CD8-positive, alpha-beta memory T cell (primary cell): ENCODE results near the gene RTN4IP1. TPM values are rescaled to one million over a fixed set of nuclear protein-coding genes. Genes with fewer than 3 reads are reported as not detected.

ENCODE experiments used
- CTCF ChIA-PET: fragments of 350-600 bp; sonication (Branson Sonifier 250); formaldehyde crosslinking; loops from one replicate; lab custom pipeline; 2021; ENCODE audit warnings: antibody characterized with exemption; lab: Charles Lee
- POLR2A ChIA-PET: fragments of 350-600 bp; sonication (Branson Sonifier 250); formaldehyde crosslinking; loops from one replicate; lab custom pipeline; 2021; ENCODE audit warnings: antibody characterized with exemption; lab: Charles Lee
- DNase-seq, 5 donors: peaks; one replicate each; pipeline versions ENCODE4 v3.0.0 to v3.0.0-alpha.2; 2020 to 2022; ENCODE audit warnings: mixed read lengths in 1 of 5
- H3K27ac ChIP-seq: one replicate; pipeline ENCODE4 v1.7.0; 2013; ENCODE audit warnings: low read depth, mild to moderate bottlenecking, low read length, moderate library complexity
- H3K27me3 ChIP-seq: 2 replicates; pipeline ENCODE4 v1.7.0; 2013; ENCODE audit warnings: low read length, mild to moderate bottlenecking; ENCODE audit not compliant: insufficient read depth, poor library complexity, severe bottlenecking
- H3K36me3 ChIP-seq: 2 replicates; pipeline ENCODE4 v1.7.0; 2013; ENCODE audit warnings: mild to moderate bottlenecking, low read length, moderate library complexity; ENCODE audit not compliant: insufficient read depth
- H3K4me1 ChIP-seq: 2 replicates; pipeline ENCODE4 v1.7.0; 2013; ENCODE audit warnings: mild to moderate bottlenecking, low read length, moderate library complexity; ENCODE audit not compliant: insufficient read depth
- H3K4me3 ChIP-seq: 2 replicates; pipeline ENCODE4 v1.7.0; 2013; ENCODE audit warnings: mild to moderate bottlenecking, low read length
- H3K9me3 ChIP-seq: 2 replicates; pipeline ENCODE4 v1.7.0; 2013; ENCODE audit warnings: mild to moderate bottlenecking, low read length
- H3K27ac Mint-ChIP-seq, 8 donors: one replicate each; pipeline ENCODE4 v1.8.0; 2020 to 2021; ENCODE audit warnings: mixed read lengths in 8 of 8, mild to moderate bottlenecking in 6 of 8, inconsistent platforms in 3 of 8, moderate library complexity in 3 of 8
- H3K27me3 Mint-ChIP-seq, 2 donors: one replicate each; pipeline ENCODE4 v1.8.0; 2020 to 2021; ENCODE audit warnings: mixed read lengths in 2 of 2, mild to moderate bottlenecking in 1 of 2, moderate library complexity in 1 of 2
- H3K36me3 Mint-ChIP-seq, 3 donors: one replicate each; pipeline ENCODE4 v1.8.0; 2020 to 2021; ENCODE audit warnings: mixed read lengths in 3 of 3, inconsistent platforms in 1 of 3, mild to moderate bottlenecking in 1 of 3
- H3K4me1 Mint-ChIP-seq, 3 donors: one replicate each; pipeline ENCODE4 v1.8.0; 2020 to 2021; ENCODE audit warnings: mixed read lengths in 3 of 3, inconsistent platforms in 1 of 3, mild to moderate bottlenecking in 1 of 3
- H3K4me3 Mint-ChIP-seq, 7 donors: one replicate each; pipeline ENCODE4 v1.8.0; 2020 to 2021; ENCODE audit warnings: mixed read lengths in 7 of 7, mild to moderate bottlenecking in 6 of 7, moderate library complexity in 4 of 7, inconsistent platforms in 2 of 7
- H3K9me3 Mint-ChIP-seq, 5 donors: one replicate each; pipeline ENCODE4 v1.8.0; 2020 to 2022; ENCODE audit warnings: mixed read lengths in 5 of 5, mild to moderate bottlenecking in 3 of 5, moderate library complexity in 2 of 5, inconsistent platforms in 1 of 5
- polyA plus RNA-seq: library from polyadenylated mRNA; unstranded; fragments of 300-500 nt; fragmentation: Illumina TruSeq; gene quantifications from one replicate; pipeline ENCODE4 v1.2.3, GENCODE V29; 2021
- total RNA-seq, 2 experiments: library from RNA; stranded (reverse); gene quantifications; one replicate each; pipeline ENCODE4 v1.2.3, GENCODE V29; 2021

The RTN4IP1 gene
- total and polyA plus RNA-seq, 3 experiments from 2014 or later, result 7.2 to 10.3 (median 9.5) TPM

GRCh38 chr6:106614592-106615257 is 14.6 kb downstream of the RTN4IP1 start:
- Mint-ChIP-seq H3K9me3 (no peaks in the 10 kb centered on the region), H3K27me3 (no peaks in the 10 kb centered on the region), H3K27ac (no peak overlapping the region), H3K4me3 (no peak overlapping the region), H3K4me1 (peaks cover 0 to 11% (median 0%) of the 10 kb centered on the region in 3 donors), H3K36me3 (peaks cover 0 to 57% (median 18%) of the 10 kb centered on the region in 3 donors)
- Histone ChIP-seq H3K4me3 (no peak overlapping the region), H3K36me3 (peaks cover 7% of the 10 kb centered on the region), H3K4me1 (no peaks in the 10 kb centered on the region), H3K9me3 (no peaks in the 10 kb centered on the region), H3K27ac (no peak overlapping the region), H3K27me3 (no peaks in the 10 kb centered on the region)
- no peak for DNase-seq
- CTCF ChIA-PET, result no interaction called here
- POLR2A ChIA-PET, result no interaction called here

GRCh38 chr6:106614166-106614565 is 15.1 kb downstream of the RTN4IP1 start:
- no peak overlapping the region for H3K27ac ChIP-seq

GRCh38 chr6:106613590-106613989 is 15.7 kb downstream of the RTN4IP1 start:
- no peaks in the 10 kb centered on the region for H3K9me3 Mint-ChIP-seq
- Histone ChIP-seq H3K4me3 (no peak overlapping the region), H3K27me3 (no peaks in the 10 kb centered on the region), H3K27ac (no peak overlapping the region), H3K4me1 (no peaks in the 10 kb centered on the region), H3K36me3 (peaks cover 7% of the 10 kb centered on the region), H3K9me3 (no peaks in the 10 kb centered on the region)
- H3K4me3 Mint-ChIP-seq, result no peak overlapping the region
- POLR2A ChIA-PET, result no interaction called here
- H3K27me3 Mint-ChIP-seq, result no peaks in the 10 kb centered on the region
- H3K27ac Mint-ChIP-seq, result peak overlapping the region in 1 of 8 donors; percentile 6
- DNase-seq, result no peak
- H3K4me1 Mint-ChIP-seq, result peaks cover 0 to 11% (median 0%) of the 10 kb centered on the region in 3 donors
- H3K36me3 Mint-ChIP-seq, result peaks cover 0 to 50% (median 18%) of the 10 kb centered on the region in 3 donors
- CTCF ChIA-PET, result no interaction called here

More at GRCh38 chr6:106614166-106614565, 15.1 kb downstream of the RTN4IP1 start:
- CTCF ChIA-PET, result no interaction called here
- H3K4me3 ChIP-seq, result no peak overlapping the region
- Mint-ChIP-seq H3K4me3 (no peak overlapping the region), H3K36me3 (peaks cover 0 to 55% (median 18%) of the 10 kb centered on the region in 3 donors), H3K9me3 (no peaks in the 10 kb centered on the region), H3K27me3 (no peaks in the 10 kb centered on the region), H3K4me1 (peaks cover 0 to 11% (median 0%) of the 10 kb centered on the region in 3 donors), H3K27ac (no peak overlapping the region)
- peaks cover 7% of the 10 kb centered on the region for H3K36me3 ChIP-seq
- H3K4me1 ChIP-seq, result no peaks in the 10 kb centered on the region
- no peaks in the 10 kb centered on the region for H3K27me3 ChIP-seq
- POLR2A ChIA-PET, result no interaction called here
- no peak for DNase-seq
- H3K9me3 ChIP-seq, result no peaks in the 10 kb centered on the region

GRCh38 chr6:106612671-106613416 is 16.5 kb downstream of the RTN4IP1 start:
- Mint-ChIP-seq H3K4me3 (no peak overlapping the region), H3K27ac (peak overlapping the region in 1 of 8 donors; percentile 6), H3K27me3 (no peaks in the 10 kb centered on the region), H3K36me3 (peaks cover 0 to 45% (median 18%) of the 10 kb centered on the region in 3 donors), H3K4me1 (peaks cover 2 to 16% (median 4%) of the 10 kb centered on the region in 3 donors), H3K9me3 (no peaks in the 10 kb centered on the region)
- Histone ChIP-seq H3K9me3 (no peaks in the 10 kb centered on the region), H3K27ac (no peak overlapping the region), H3K4me1 (no peaks in the 10 kb centered on the region), H3K4me3 (no peak overlapping the region), H3K36me3 (peaks cover 7% of the 10 kb centered on the region), H3K27me3 (no peaks in the 10 kb centered on the region)
- ChIA-PET CTCF (no interaction called here), POLR2A (no interaction called here)
- DNase-seq, result no peak

- Mint-ChIP-seq H3K4me3 (no peak overlapping the region), H3K9me3 (no peaks in the 10 kb centered on the region), H3K4me1 (peaks cover 2 to 16% (median 4%) of the 10 kb centered on the region in 3 donors), H3K36me3 (peaks cover 0 to 36% (median 18%) of the 10 kb centered on the region in 3 donors), H3K27ac (no peak overlapping the region), H3K27me3 (no peaks in the 10 kb centered on the region)
- no peak overlapping the region for H3K4me3 ChIP-seq
- H3K36me3 ChIP-seq, result no peaks in the 10 kb centered on the region
- no peak for DNase-seq
- H3K4me1 ChIP-seq, result no peaks in the 10 kb centered on the region
- no peak overlapping the region for H3K27ac ChIP-seq
- no peaks in the 10 kb centered on the region for H3K9me3 ChIP-seq
- H3K27me3 ChIP-seq, result no peaks in the 10 kb centered on the region
- POLR2A ChIA-PET, result no interaction called here
- CTCF ChIA-PET, result interaction anchor here (1.1 kb wide), 1 partner anchor 368 kb away, joined by 3 read pairs; no protein-coding TSS in a partner anchor
Observed at GRCh38 chr6:106611030-106611429, 18.3 kb downstream of the RTN4IP1 start.

- H3K4me1 Mint-ChIP-seq, result peaks cover 2 to 16% (median 4%) of the 10 kb centered on the region in 3 donors
- Histone ChIP-seq H3K36me3 (no peaks in the 10 kb centered on the region), H3K9me3 (no peaks in the 10 kb centered on the region), H3K27me3 (no peaks in the 10 kb centered on the region), H3K27ac (no peak overlapping the region), H3K4me1 (no peaks in the 10 kb centered on the region), H3K4me3 (no peak overlapping the region)
- CTCF ChIA-PET, result interaction anchor here (1.1 to 1.7 kb wide), 2 partner anchors 12 to 370 kb away, joined by 3 to 4 read pairs; no protein-coding TSS in a partner anchor
- H3K36me3 Mint-ChIP-seq, result peaks cover 0 to 32% (median 21%) of the 10 kb centered on the region in 3 donors
- no peaks in the 10 kb centered on the region for H3K9me3 Mint-ChIP-seq
- no peaks in the 10 kb centered on the region for H3K27me3 Mint-ChIP-seq
- H3K27ac Mint-ChIP-seq, result no peak overlapping the region
- no peak overlapping the region for H3K4me3 Mint-ChIP-seq
- POLR2A ChIA-PET, result interaction anchor here (0.5 kb wide), 1 partner anchor 79 kb away, joined by 5 read pairs; no protein-coding TSS in a partner anchor
- DNase-seq, result no peak
Observed at GRCh38 chr6:106609699-106610098, 19.6 kb downstream of the RTN4IP1 start.

GRCh38 chr6:106608080-106608668 is 21.1 kb downstream of the RTN4IP1 start:
- no peak overlapping the region for H3K4me3 Mint-ChIP-seq
- H3K4me3 ChIP-seq, result no peak overlapping the region
- no peaks in the 10 kb centered on the region for H3K4me1 ChIP-seq
- CTCF ChIA-PET, result interaction anchor here (1.1 to 1.7 kb wide), 2 partner anchors 10 to 13 kb away, joined by 4 read pairs; no protein-coding TSS in a partner anchor
- no peaks in the 10 kb centered on the region for H3K27me3 Mint-ChIP-seq
- no peaks in the 10 kb centered on the region for H3K9me3 ChIP-seq
- H3K27ac Mint-ChIP-seq, result no peak overlapping the region
- peaks cover 6 to 34% (median 18%) of the 10 kb centered on the region in 3 donors for H3K36me3 Mint-ChIP-seq
- POLR2A ChIA-PET, result no interaction called here
- no peak overlapping the region for H3K27ac ChIP-seq
- no peaks in the 10 kb centered on the region for H3K9me3 Mint-ChIP-seq
- no peaks in the 10 kb centered on the region for H3K27me3 ChIP-seq
- peaks cover 2 to 9% (median 4%) of the 10 kb centered on the region in 3 donors for H3K4me1 Mint-ChIP-seq
- no peaks in the 10 kb centered on the region for H3K36me3 ChIP-seq
- DNase-seq, result peak in 2 of 5 donors; percentile 30 to 32
